ENCODE data around the gene UNK.

Gene UNK

DNA sequence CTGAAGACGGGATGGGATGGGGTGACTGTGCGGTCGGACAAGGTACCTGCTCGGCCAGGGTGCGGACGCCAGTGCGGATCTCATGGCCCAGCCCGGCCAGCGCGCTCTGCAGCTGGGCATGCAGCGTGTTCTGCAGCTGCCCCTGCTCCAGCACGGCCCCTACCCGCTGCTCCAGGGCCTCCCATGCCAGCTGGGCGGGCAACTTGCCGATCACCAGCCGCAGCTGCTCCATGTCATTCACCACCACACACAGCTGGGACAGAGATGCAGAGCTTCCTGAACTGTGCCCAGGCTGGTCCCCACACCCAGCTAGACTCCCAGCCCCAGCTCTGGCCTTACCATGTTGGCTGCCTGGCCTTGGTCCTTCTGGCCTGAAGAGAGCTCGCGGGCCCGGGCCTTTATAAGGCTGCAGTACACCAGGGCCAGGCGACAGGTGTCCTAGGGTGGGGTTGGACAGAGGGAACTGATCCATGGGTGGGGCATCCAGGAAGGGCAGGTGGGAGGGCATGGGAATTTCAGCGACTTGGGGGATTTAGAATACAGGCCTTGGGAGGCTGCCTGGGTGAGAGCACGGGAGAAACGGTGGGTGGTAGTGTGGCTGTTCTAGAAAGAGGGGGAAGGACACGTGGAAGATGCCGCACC lies 49.8 kb downstream of the UNK start:
- TF ChIP-seq ZNF565 (CRISPR knock-in tag; conservative IDR thresholded peaks at IDR 0.05; ENCODE audit: low read depth) (no peak), BACH2 (CRISPR knock-in tag; IDR thresholded peaks at IDR 0.05; ENCODE audit: borderline replicate concordance) (no peak), SNAI2 (CRISPR knock-in tag; IDR thresholded peaks at IDR 0.05) (no peak), ARNTL (CRISPR knock-in tag; IDR thresholded peaks at IDR 0.05; ENCODE audit: borderline replicate concordance, low read depth) (no peak), RARB (CRISPR knock-in tag; IDR thresholded peaks at IDR 0.05) (no peak), PPARA (CRISPR knock-in tag; IDR thresholded peaks at IDR 0.05; ENCODE audit: borderline replicate concordance) (no peak), TCF4 (CRISPR knock-in tag; IDR thresholded peaks at IDR 0.05; ENCODE audit: borderline replicate concordance) (no peak), ZFP3 (CRISPR knock-in tag; IDR thresholded peaks at IDR 0.05) (no peak), OSR1 (CRISPR knock-in tag; IDR thresholded peaks at IDR 0.05) (no peak), CSDC2 (CRISPR knock-in tag; IDR thresholded peaks at IDR 0.05) (no peak), ZFP30 (CRISPR knock-in tag; IDR thresholded peaks at IDR 0.05) (no peak), ESRRG (CRISPR knock-in tag; IDR thresholded peaks at IDR 0.05) (no peak), ZC3H10 (CRISPR knock-in tag; IDR thresholded peaks at IDR 0.05) (no peak)
- TF ChIP-seq, protein P1, sequence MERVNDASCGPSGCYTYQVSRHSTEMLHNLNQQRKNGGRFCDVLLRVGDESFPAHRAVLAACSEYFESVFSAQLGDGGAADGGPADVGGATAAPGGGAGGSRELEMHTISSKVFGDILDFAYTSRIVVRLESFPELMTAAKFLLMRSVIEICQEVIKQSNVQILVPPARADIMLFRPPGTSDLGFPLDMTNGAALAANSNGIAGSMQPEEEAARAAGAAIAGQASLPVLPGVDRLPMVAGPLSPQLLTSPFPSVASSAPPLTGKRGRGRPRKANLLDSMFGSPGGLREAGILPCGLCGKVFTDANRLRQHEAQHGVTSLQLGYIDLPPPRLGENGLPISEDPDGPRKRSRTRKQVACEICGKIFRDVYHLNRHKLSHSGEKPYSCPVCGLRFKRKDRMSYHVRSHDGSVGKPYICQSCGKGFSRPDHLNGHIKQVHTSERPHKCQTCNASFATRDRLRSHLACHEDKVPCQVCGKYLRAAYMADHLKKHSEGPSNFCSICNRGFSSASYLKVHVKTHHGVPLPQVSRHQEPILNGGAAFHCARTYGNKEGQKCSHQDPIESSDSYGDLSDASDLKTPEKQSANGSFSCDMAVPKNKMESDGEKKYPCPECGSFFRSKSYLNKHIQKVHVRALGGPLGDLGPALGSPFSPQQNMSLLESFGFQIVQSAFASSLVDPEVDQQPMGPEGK (CRISPR knock-in tag; IDR thresholded peaks at IDR 0.05; ENCODE audit: borderline replicate concordance) = no peak
- TF ChIP-seq, protein P2, sequence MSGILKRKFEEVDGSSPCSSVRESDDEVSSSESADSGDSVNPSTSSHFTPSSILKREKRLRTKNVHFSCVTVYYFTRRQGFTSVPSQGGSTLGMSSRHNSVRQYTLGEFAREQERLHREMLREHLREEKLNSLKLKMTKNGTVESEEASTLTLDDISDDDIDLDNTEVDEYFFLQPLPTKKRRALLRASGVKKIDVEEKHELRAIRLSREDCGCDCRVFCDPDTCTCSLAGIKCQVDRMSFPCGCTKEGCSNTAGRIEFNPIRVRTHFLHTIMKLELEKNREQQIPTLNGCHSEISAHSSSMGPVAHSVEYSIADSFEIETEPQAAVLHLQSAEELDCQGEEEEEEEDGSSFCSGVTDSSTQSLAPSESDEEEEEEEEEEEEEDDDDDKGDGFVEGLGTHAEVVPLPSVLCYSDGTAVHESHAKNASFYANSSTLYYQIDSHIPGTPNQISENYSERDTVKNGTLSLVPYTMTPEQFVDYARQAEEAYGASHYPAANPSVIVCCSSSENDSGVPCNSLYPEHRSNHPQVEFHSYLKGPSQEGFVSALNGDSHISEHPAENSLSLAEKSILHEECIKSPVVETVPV (CRISPR knock-in tag; IDR thresholded peaks at IDR 0.05) = no peak
- TF ChIP-seq, protein P3, sequence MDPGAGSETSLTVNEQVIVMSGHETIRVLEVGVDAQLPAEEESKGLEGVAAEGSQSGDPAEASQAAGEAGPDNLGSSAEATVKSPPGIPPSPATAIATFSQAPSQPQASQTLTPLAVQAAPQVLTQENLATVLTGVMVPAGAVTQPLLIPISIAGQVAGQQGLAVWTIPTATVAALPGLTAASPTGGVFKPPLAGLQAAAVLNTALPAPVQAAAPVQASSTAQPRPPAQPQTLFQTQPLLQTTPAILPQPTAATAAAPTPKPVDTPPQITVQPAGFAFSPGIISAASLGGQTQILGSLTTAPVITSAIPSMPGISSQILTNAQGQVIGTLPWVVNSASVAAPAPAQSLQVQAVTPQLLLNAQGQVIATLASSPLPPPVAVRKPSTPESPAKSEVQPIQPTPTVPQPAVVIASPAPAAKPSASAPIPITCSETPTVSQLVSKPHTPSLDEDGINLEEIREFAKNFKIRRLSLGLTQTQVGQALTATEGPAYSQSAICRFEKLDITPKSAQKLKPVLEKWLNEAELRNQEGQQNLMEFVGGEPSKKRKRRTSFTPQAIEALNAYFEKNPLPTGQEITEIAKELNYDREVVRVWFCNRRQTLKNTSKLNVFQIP (CRISPR knock-in tag; IDR thresholded peaks at IDR 0.05; ENCODE audit: borderline replicate concordance, low read depth) = no peak
- TF ChIP-seq, protein P4, sequence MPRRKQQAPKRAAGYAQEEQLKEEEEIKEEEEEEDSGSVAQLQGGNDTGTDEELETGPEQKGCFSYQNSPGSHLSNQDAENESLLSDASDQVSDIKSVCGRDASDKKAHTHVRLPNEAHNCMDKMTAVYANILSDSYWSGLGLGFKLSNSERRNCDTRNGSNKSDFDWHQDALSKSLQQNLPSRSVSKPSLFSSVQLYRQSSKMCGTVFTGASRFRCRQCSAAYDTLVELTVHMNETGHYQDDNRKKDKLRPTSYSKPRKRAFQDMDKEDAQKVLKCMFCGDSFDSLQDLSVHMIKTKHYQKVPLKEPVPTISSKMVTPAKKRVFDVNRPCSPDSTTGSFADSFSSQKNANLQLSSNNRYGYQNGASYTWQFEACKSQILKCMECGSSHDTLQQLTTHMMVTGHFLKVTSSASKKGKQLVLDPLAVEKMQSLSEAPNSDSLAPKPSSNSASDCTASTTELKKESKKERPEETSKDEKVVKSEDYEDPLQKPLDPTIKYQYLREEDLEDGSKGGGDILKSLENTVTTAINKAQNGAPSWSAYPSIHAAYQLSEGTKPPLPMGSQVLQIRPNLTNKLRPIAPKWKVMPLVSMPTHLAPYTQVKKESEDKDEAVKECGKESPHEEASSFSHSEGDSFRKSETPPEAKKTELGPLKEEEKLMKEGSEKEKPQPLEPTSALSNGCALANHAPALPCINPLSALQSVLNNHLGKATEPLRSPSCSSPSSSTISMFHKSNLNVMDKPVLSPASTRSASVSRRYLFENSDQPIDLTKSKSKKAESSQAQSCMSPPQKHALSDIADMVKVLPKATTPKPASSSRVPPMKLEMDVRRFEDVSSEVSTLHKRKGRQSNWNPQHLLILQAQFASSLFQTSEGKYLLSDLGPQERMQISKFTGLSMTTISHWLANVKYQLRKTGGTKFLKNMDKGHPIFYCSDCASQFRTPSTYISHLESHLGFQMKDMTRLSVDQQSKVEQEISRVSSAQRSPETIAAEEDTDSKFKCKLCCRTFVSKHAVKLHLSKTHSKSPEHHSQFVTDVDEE (CRISPR knock-in tag; IDR thresholded peaks at IDR 0.05) = no peak
- ATAC-seq = no peak

DNA sequence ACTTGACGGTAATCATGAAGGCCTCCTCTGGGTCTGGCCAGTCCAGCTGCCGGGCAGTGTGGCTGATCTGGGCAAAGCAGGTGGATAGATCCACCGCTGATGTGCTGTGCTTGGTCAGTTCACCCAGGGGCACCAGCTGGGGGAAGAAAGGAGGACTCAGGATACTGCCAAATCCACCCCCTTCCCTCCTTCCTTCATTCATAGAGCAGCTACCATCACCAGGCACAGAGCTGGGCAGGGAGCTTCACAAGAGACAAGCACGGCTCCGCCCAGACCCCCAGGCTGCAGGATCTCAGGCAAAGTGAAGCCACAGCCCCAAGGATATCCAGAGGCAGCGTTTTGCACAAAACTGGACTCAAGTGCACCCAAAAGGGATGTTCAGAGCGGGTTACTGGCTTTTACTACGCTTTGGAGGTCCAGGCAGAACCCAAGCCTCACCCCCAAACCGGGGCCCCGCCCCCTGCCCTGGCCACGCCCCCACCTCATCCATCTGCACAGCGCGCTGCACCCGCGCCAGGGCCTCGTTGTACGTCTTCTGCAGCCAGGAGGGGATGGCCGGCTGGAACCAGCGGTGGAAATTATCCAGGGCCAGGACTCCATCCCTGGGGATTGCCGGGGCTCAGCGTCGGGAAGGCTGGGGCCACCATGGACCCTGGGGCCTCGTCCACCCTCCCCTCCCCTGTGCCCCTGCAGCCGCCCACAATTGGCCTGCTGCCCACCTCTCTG lies 50.5 kb downstream of the UNK start:
- TF ChIP-seq PPARA (CRISPR knock-in tag; IDR thresholded peaks at IDR 0.05; ENCODE audit: borderline replicate concordance) (no peak), BACH2 (CRISPR knock-in tag; IDR thresholded peaks at IDR 0.05; ENCODE audit: borderline replicate concordance) (no peak), CSDC2 (CRISPR knock-in tag; IDR thresholded peaks at IDR 0.05) (no peak), ZNF8 (CRISPR knock-in tag; IDR thresholded peaks at IDR 0.05) (no peak), ISL1 (CRISPR knock-in tag; IDR thresholded peaks at IDR 0.05) (no peak), ARNTL (CRISPR knock-in tag; IDR thresholded peaks at IDR 0.05; ENCODE audit: borderline replicate concordance, low read depth) (no peak), ZFP3 (CRISPR knock-in tag; IDR thresholded peaks at IDR 0.05) (no peak), GLIS3 (CRISPR knock-in tag; IDR thresholded peaks at IDR 0.05) (no peak)
- TF ChIP-seq, protein P5, sequence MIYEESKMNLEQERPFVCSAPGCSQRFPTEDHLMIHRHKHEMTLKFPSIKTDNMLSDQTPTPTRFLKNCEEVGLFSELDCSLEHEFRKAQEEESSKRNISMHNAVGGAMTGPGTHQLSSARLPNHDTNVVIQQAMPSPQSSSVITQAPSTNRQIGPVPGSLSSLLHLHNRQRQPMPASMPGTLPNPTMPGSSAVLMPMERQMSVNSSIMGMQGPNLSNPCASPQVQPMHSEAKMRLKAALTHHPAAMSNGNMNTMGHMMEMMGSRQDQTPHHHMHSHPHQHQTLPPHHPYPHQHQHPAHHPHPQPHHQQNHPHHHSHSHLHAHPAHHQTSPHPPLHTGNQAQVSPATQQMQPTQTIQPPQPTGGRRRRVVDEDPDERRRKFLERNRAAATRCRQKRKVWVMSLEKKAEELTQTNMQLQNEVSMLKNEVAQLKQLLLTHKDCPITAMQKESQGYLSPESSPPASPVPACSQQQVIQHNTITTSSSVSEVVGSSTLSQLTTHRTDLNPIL (CRISPR knock-in tag; IDR thresholded peaks at IDR 0.05; ENCODE audit: low read depth) = no peak
- ATAC-seq = peak; percentile 68

All from SK-N-SH treated with all-trans-retinoic acid at 6 μM for 48 hours (cell line).